SK-N-SH (cell line): ENCODE results near the gene LHPP. TPM values are rescaled to one million over a fixed set of nuclear protein-coding genes. Genes with fewer than 3 reads are reported as not detected.

ENCODE experiments used
- CTCF ChIA-PET: fragments of 300-600, 350-600 bp; formaldehyde crosslinking; extraction: SDS; loops from one replicate; lab custom pipeline; 2021; lab: Yijun Ruan, JAX
- POLR2A ChIA-PET: fragments of 350-600 bp; sonication (Branson Sonifier 250); formaldehyde crosslinking; extraction: SDS; loops from one replicate; lab custom pipeline; 2020; ENCODE audit warnings: antibody characterized with exemption, inconsistent platforms; lab: Yijun Ruan, JAX
- DNase-seq: peaks from one replicate; pipeline ENCODE4 v3.0.0; 2012
- H2AFZ ChIP-seq: fragments of 200-600 bp; sonication (generic); 2 replicates; pipeline ENCODE4 v1.8.1; 2016; ENCODE audit warnings: antibody characterized with exemption, mild to moderate bottlenecking, low read depth
- H3F3A ChIP-seq: fragments of 200-600 bp; sonication (generic); replicated peaks from 2 replicates; pipeline ENCODE3; 2016; ENCODE audit warnings: antibody characterized with exemption, mild to moderate bottlenecking; ENCODE audit not compliant: insufficient read depth
- H3K27ac ChIP-seq, 2 experiments: fragments of 200-500 bp in 1 of 2; fragments of 200-600 bp in 1 of 2; sonication (Bioruptor generic) in 1 of 2; sonication (generic), shearing (Covaris generic) in 1 of 2; 2 replicates each; pipeline versions ENCODE4 v1.5.1 to v1.6.1; 2014 to 2016; ENCODE audit warnings: low read depth in 2 of 2, inconsistent platforms in 1 of 2, low read length in 1 of 2, mild to moderate bottlenecking in 1 of 2, mixed read lengths in 1 of 2
- H3K27me3 ChIP-seq: fragments of 200-600 bp; sonication (generic), shearing (Covaris generic); 2 replicates; pipeline ENCODE4 v1.6.1; 2016; ENCODE audit warnings: mixed run types; ENCODE audit not compliant: insufficient read depth
- H3K36me3 ChIP-seq, 2 experiments: fragments of 200-500 bp in 1 of 2; fragments of 200-600 bp in 1 of 2; sonication (Bioruptor generic) in 1 of 2; sonication (generic) in 1 of 2; replicated peaks in 1 of 2; 2 replicates each; pipeline versions ENCODE3 to v1.5.1; 2014 to 2016; ENCODE audit warnings: low read length in 1 of 2, mild to moderate bottlenecking in 1 of 2; ENCODE audit not compliant: insufficient read depth in 2 of 2, control insufficient read depth in 1 of 2
- H3K4me1 ChIP-seq, 2 experiments: fragments of 200-500 bp in 1 of 2; fragments of 200-600 bp in 1 of 2; sonication (Bioruptor generic) in 1 of 2; sonication (generic), shearing (Covaris generic) in 1 of 2; 2 replicates each; pipeline versions ENCODE4 v1.5.1 to v1.6.1; 2014 to 2016; ENCODE audit warnings: low read depth in 1 of 2, low read length in 1 of 2, mixed run types in 1 of 2; ENCODE audit not compliant: insufficient read depth in 2 of 2, control insufficient read depth in 1 of 2
- H3K4me2 ChIP-seq: fragments of 200-600 bp; sonication (generic), shearing (Covaris generic); 2 replicates; pipeline ENCODE4 v1.6.1; 2017; ENCODE audit warnings: mixed run types
- H3K4me3 ChIP-seq, 2 experiments: fragments of 200-500 bp in 1 of 2; fragments of 200-600 bp in 1 of 2; sonication (Bioruptor generic) in 1 of 2; sonication (generic), shearing (Covaris generic) in 1 of 2; 2 replicates each; pipeline versions ENCODE4 v1.5.1 to v1.8.1; 2014 to 2016; ENCODE audit warnings: low read depth in 2 of 2, inconsistent platforms in 1 of 2, low read length in 1 of 2, mild to moderate bottlenecking in 1 of 2, mixed read lengths in 1 of 2, moderate library complexity in 1 of 2
- H3K79me2 ChIP-seq: fragments of 200-600 bp; sonication (generic); 2 replicates; pipeline ENCODE4 v1.8.1; 2017; ENCODE audit warnings: mild to moderate bottlenecking; ENCODE audit not compliant: insufficient read depth
- H3K9ac ChIP-seq: fragments of 200-600 bp; sonication (generic); 2 replicates; pipeline ENCODE4 v1.6.1; 2017; ENCODE audit warnings: mixed run types
- H3K9me2 ChIP-seq: fragments of 200-600 bp; sonication (generic); 2 replicates; pipeline ENCODE4 v1.6.1; 2017; ENCODE audit warnings: mixed run types
- H3K9me3 ChIP-seq: fragments of 200-600 bp; sonication (generic); 2 replicates; pipeline ENCODE4 v1.6.1; 2017; ENCODE audit warnings: mixed run types, mild to moderate bottlenecking, moderate library complexity
- H4K20me1 ChIP-seq: fragments of 200-600 bp; sonication (generic); 2 replicates; pipeline ENCODE4 v1.6.1; 2017; ENCODE audit warnings: mild to moderate bottlenecking, mixed run types; ENCODE audit not compliant: insufficient read depth
- ELF1 ChIP-seq: IDR thresholded peaks from 2 replicates; pipeline ENCODE4 v1.4.0; 2012
- FOXM1 ChIP-seq: IDR thresholded peaks from 2 replicates; pipeline ENCODE4 v1.4.0; 2012; ENCODE audit warnings: low read depth, mild to moderate bottlenecking
- GABPA ChIP-seq: IDR thresholded peaks from 2 replicates; pipeline ENCODE4 v1.4.0; 2012; ENCODE audit warnings: low read depth, mild to moderate bottlenecking
- MEF2A ChIP-seq: IDR thresholded peaks from 2 replicates; pipeline ENCODE4 v1.4.0; 2012; ENCODE audit warnings: low read depth, borderline replicate concordance
- MXI1 ChIP-seq: IDR thresholded peaks from 2 replicates; pipeline ENCODE4 v1.6.1; 2012; ENCODE audit warnings: mild to moderate bottlenecking, low read depth, low read length, improper control_type of control experiment
- NFIC ChIP-seq: IDR thresholded peaks from 2 replicates; pipeline ENCODE4 v1.4.0; 2012; ENCODE audit warnings: borderline replicate concordance
- NRF1 ChIP-seq: IDR thresholded peaks from 2 replicates; pipeline ENCODE4 v1.6.1; 2012; ENCODE audit warnings: low read depth, mild to moderate bottlenecking, low read length
- POLR2AphosphoS5 ChIP-seq: IDR thresholded peaks from 2 replicates; pipeline ENCODE4 v1.6.1; 2012; ENCODE audit warnings: low read depth, low read length
- RAD21 ChIP-seq: IDR thresholded peaks from 2 replicates; pipeline ENCODE4 v1.6.1; 2012; ENCODE audit warnings: mild to moderate bottlenecking, low read length
- RCOR1 ChIP-seq: fragments of 150-350 bp; IDR thresholded peaks from 2 replicates; pipeline ENCODE4 v1.6.1; 2017; ENCODE audit warnings: antibody characterized with exemption, low read length
- RFX5 ChIP-seq: IDR thresholded peaks from 2 replicates; pipeline ENCODE4 v1.6.1; 2012; ENCODE audit warnings: mild to moderate bottlenecking, improper control_type of control experiment, low read length
- SMC3 ChIP-seq: IDR thresholded peaks from 2 replicates; pipeline ENCODE4 v1.6.1; 2012; ENCODE audit warnings: low read depth, low read length, improper control_type of control experiment
- TAF1 ChIP-seq: IDR thresholded peaks from 2 replicates; pipeline ENCODE4 v1.6.1; 2012; ENCODE audit warnings: low read depth, mild to moderate bottlenecking, low read length, moderate library complexity, borderline replicate concordance
- TEAD4 ChIP-seq: IDR thresholded peaks from 2 replicates; pipeline ENCODE4 v1.4.0; 2012; ENCODE audit warnings: mild to moderate bottlenecking, borderline replicate concordance; ENCODE audit not compliant: insufficient read depth
- WGBS: methylation state at CpG from one replicate; pipeline ENCODE4 v1.1.6; 2017; ENCODE audit warnings: low lambda C conversion rate; 5-methylcytosine and 5-hydroxymethylcytosine counted together
- polyA plus RNA-seq, 3 experiments: library from polyadenylated mRNA; depleted of rRNA; stranded (reverse); fragments of >200 nt; gene quantifications; 2 replicates each; pipeline ENCODE4 v1.2.3, GENCODE V29; 2012
- TF ChIP-seq, protein P1 (sequence below): IDR thresholded peaks from 2 replicates; pipeline ENCODE4 v1.4.0; 2012; ENCODE audit warnings: low read depth
- TF ChIP-seq, protein P2 (sequence below): fragments of 150-350 bp; IDR thresholded peaks from 2 replicates; pipeline ENCODE4 v1.6.1; 2016; ENCODE audit warnings: mild to moderate bottlenecking, low read depth, low read length

Gene LHPP
- polyA plus RNA-seq, 1 of the 3 experiments (the other 2 are of a cell fraction): 29.8 TPM

DNA sequence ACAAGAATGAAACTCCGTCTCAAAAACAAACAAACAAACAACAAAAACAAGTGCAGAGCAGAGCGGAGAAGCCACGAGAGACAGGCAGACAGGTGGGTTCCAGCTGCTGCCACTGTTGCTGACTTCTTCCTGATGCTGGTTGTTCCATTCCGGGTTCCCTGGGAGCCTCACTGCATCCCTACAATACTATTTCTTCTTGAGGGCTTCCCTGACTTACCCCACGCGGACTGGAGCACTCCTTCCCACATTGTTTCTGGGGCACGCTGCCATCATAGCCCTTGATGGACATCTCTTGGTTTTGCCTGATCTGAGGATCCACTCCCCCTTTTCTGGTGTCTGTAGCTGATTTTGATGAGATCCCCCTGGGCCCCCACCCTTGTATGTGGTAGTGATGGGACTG is 6.2 kb upstream of the LHPP start:
- Histone ChIP-seq H3K9ac (no peak overlapping the region), H3K79me2 (no peaks in the 10 kb centered on the region), H3K4me3 (no peak overlapping the region), H3K27me3 (peaks cover 43% of the 10 kb centered on the region; the same call in 1 of the 2 replicates), H3K4me1 (no peaks in the 10 kb centered on the region), H3F3A (no peaks in the 10 kb centered on the region), H3K27ac (no peak overlapping the region), H2AFZ (no peak overlapping the region), H3K9me2 (no peaks in the 10 kb centered on the region), H3K36me3 (no peaks in the 10 kb centered on the region), H3K9me3 (no peaks in the 10 kb centered on the region), H4K20me1 (no peaks in the 10 kb centered on the region), H3K4me2 (no peak overlapping the region)
- WGBS: 50% methylated on average over 7 of the region's 7 CpGs
- no peak for TF ChIP-seq NFIC
- no peak for TF ChIP-seq FOXM1
- no peak for DNase-seq
- CTCF ChIA-PET: interaction anchor here (0.8 kb wide), 1 partner anchor 450 kb away, joined by 3 read pairs; no protein-coding TSS in a partner anchor
- POLR2A ChIA-PET: interaction anchor here (0.6 kb wide), 1 partner anchor 19 kb away, joined by 3 read pairs; no protein-coding TSS in a partner anchor

DNA sequence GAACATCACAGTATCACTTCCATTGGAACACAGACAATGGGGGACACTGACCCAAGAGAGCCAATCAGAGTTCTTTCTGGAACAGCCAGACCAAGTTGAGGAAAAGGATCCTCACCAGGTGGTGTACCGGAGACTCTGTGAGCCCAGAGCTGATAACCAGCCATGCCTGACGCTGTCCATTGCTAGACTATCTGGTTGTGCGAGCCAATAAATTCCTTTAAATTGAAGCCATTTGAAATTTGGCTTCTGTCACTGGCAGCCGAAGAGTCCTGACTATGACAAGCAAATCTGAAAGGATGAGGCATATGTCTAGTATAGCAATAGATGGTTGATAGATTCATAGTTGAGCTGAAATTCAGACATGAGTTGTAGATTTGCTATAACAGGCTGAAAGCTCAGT is 3.1 kb upstream of the LHPP start:
- POLR2A ChIA-PET: no interaction called here
- 76% methylated on average over 4 of the region's 4 CpGs for WGBS
- Histone ChIP-seq H4K20me1 (no peaks in the 10 kb centered on the region), H2AFZ (no peak overlapping the region), H3K27ac (no peak overlapping the region), H3K4me2 (no peak overlapping the region), H3K9me2 (no peaks in the 10 kb centered on the region), H3K4me3 (no peak overlapping the region), H3K9ac (no peak overlapping the region), H3K36me3 (no peaks in the 10 kb centered on the region), H3F3A (no peaks in the 10 kb centered on the region), H3K27me3 (peaks cover 17% of the 10 kb centered on the region; the same call in 1 of the 2 replicates), H3K79me2 (peaks cover 2% of the 10 kb centered on the region; the same call in 1 of the 2 replicates), H3K4me1 (no peaks in the 10 kb centered on the region; a peak in 1 of 4 replicates), H3K9me3 (no peaks in the 10 kb centered on the region)
- DNase-seq: no peak
- TF ChIP-seq, protein P1, sequence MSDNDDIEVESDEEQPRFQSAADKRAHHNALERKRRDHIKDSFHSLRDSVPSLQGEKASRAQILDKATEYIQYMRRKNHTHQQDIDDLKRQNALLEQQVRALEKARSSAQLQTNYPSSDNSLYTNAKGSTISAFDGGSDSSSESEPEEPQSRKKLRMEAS: no peak
- TF ChIP-seq FOXM1 (no peak), TEAD4 (no peak), POLR2AphosphoS5 (no peak), ELF1 (no peak), RCOR1 (no peak), MXI1 (no peak), NRF1 (no peak), GABPA (no peak), RAD21 (no peak), RFX5 (no peak), SMC3 (no peak), TAF1 (no peak), MEF2A (no peak)
- TF ChIP-seq, protein P2, sequence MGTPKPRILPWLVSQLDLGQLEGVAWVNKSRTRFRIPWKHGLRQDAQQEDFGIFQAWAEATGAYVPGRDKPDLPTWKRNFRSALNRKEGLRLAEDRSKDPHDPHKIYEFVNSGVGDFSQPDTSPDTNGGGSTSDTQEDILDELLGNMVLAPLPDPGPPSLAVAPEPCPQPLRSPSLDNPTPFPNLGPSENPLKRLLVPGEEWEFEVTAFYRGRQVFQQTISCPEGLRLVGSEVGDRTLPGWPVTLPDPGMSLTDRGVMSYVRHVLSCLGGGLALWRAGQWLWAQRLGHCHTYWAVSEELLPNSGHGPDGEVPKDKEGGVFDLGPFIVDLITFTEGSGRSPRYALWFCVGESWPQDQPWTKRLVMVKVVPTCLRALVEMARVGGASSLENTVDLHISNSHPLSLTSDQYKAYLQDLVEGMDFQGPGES: no peak
- CTCF ChIA-PET: no interaction called here
